ENCODE results near the gene CHST11.

DNA sequence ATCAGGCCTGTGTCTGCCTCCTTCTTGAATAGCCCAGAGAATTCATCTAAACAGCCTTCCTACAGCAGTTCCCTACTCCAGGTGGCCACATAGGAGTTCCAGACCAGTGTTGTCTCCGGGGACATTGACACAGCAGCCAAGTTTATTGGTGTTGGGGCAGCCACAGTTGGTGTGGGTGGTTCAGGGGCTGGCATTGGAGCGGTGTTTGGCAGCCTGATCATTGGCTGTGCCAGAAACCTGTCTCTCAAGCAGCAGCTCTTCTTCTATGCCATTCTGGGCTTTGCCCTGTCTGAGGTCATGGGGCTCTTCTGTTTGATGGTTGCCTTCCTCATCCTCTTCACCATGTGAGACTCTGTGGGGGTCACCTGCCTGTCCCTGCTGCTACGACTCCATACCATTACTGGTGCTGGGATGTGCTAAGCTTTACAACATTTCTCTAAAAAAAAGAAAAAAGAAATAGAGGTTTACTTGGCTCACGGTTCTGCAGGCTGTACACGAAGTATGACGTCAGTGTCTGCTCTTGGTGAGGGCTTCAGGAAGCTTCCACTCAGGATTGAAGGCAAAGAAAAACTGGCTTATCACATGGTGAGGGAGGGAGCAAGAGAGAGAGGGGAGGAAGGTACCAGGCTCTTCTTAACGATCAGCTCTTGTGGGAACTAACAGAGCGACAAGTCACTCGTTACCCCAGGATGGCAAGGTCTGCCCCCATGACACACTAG is 57.5 kb downstream of the CHST11 start:
- TF ChIP-seq, protein P1, sequence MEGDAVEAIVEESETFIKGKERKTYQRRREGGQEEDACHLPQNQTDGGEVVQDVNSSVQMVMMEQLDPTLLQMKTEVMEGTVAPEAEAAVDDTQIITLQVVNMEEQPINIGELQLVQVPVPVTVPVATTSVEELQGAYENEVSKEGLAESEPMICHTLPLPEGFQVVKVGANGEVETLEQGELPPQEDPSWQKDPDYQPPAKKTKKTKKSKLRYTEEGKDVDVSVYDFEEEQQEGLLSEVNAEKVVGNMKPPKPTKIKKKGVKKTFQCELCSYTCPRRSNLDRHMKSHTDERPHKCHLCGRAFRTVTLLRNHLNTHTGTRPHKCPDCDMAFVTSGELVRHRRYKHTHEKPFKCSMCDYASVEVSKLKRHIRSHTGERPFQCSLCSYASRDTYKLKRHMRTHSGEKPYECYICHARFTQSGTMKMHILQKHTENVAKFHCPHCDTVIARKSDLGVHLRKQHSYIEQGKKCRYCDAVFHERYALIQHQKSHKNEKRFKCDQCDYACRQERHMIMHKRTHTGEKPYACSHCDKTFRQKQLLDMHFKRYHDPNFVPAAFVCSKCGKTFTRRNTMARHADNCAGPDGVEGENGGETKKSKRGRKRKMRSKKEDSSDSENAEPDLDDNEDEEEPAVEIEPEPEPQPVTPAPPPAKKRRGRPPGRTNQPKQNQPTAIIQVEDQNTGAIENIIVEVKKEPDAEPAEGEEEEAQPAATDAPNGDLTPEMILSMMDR (IDR thresholded peaks at IDR 0.05), result no peak
- TF ChIP-seq EP300 (IDR thresholded peaks at IDR 0.05) (no peak), POLR2AphosphoS5 (IDR thresholded peaks at IDR 0.05) (no peak)

Data from esophagus muscularis mucosa (tissue), 4 donors.